ENCODE data around the gene CKB. TPM values are rescaled to one million over a fixed set of nuclear protein-coding genes. Genes with fewer than 3 reads are reported as not detected.

Gene CKB
- total RNA-seq, 2 donors from 2014 or later: 7.0 to 8.0 TPM

DNA sequence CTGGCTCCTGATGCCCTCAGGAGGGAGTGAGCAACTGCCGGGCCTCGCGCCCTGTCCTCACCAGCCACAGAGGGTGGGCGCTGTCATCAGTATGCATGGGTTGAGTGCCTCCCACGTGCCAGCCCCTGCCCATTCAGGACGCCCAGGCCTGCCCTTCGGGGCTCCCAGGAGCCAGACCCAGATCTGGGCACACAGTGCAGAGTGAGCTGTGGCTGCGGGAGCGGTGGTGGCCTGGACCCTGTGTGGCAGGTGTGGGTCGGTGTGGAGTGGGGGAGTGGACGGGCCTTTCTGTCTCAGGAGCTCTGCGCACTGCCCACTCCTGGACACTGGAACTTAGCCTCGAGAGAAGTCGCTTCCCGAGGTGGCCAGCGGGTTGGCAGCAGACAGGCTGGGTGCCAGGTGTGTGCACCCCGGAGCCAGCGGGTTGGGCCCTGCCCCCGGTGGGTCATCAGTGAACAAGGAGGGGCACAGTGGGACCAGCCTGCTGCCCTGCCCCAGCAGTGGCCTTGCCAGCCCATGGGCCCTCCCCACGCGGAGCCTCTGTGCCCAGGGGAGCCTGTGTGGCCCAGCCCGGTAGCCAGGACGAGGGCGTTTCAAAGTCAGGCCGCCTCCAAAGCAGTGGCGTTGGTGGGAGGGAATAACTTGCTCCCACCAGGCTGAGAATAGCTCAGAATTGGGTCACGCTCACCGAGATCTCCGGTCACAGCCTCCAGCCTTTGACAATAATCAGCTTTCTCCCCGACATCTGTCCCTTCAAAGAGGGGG, 15.8 kb upstream of the CKB start:
- Mint-ChIP-seq H3K4me3 (no peak overlapping the region), H3K36me3 (ENCODE audit: low read depth) (no peaks in the 10 kb centered on the region), H3K27me3 (no peaks in the 10 kb centered on the region), H3K4me1 (peaks cover 4% of the 10 kb centered on the region), H3K27ac (no peak overlapping the region)
- no peak for DNase-seq
- H3K9me3 ChIP-seq (ENCODE audit: control insufficient read depth, low read length, poor library complexity, severe bottlenecking): no peaks in the 10 kb centered on the region
- no peak for ATAC-seq

DNA sequence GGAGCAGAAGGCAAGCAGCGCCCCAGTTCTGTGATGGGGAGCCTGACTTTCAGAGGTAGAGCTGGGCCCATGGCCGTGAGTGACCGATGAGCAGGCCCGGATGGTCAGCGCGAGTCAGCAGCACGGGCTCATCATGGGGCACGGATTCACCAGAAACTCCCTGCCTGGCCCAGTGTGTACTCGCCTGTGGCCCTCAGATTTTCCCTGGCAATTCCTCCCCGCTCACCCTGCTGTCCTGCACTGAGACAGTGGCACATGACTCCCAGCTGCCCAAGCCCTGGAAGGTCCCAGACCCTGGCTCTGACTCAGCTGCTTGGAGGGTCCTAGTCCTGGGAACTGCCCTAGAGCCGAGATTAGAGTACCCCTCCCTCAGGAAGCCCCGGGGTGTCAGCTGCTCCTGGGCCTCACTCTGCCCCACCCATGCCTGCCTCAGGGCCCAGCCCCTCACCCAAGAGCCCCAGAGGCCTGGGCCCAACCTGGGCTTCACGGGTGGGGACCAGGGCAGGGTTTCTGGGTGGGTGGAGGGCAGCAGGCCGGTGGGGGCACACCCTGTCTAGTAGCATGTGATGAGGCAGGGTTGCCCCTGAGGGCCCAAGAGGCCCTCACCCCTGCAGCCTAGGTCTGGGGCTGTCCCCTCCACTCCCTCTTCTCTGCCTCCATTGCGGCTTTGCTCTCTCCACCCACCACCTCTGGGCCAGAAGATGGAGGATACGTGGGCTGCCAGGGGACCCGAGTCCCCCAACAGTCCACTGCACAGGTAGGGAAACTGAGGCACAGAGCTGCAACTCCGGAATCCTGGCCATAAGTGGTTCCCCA, 14.8 kb upstream of the CKB start:
- H3K9me3 ChIP-seq (ENCODE audit: control insufficient read depth, low read length, poor library complexity, severe bottlenecking): no peaks in the 10 kb centered on the region
- no peaks in the 10 kb centered on the region for H3K36me3 Mint-ChIP-seq (ENCODE audit: low read depth)
- H3K27me3 Mint-ChIP-seq: no peaks in the 10 kb centered on the region
- no peak for ATAC-seq
- no peak overlapping the region for H3K4me3 Mint-ChIP-seq
- DNase-seq: no peak
- no peak overlapping the region for H3K27ac Mint-ChIP-seq
- peaks cover 4% of the 10 kb centered on the region for H3K4me1 Mint-ChIP-seq

DNA sequence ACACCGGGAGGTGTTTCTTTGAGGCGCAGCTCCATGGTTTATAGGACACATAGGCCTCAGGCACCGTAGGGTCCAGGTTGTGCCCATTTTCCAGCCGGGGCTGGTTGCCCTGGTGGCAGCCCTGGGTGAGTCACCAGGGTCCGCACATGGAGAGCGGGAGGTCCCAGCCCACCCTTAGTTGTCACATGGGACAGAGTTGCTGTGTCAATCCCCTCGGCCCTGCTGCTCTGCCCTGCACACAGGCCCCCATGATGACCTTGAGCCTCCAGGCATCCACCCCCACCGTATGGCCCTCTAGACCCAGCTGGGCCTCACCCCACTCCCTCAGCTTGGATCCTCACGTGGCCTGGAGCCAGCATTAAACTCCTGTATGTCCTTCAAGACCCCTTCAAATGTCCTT, 14.1 kb upstream of the CKB start:
- ATAC-seq (no peak), DNase-seq (no peak)
- Mint-ChIP-seq H3K27ac (no peak overlapping the region), H3K4me1 (peaks cover 4% of the 10 kb centered on the region), H3K4me3 (no peak overlapping the region), H3K36me3 (ENCODE audit: low read depth) (no peaks in the 10 kb centered on the region), H3K27me3 (no peaks in the 10 kb centered on the region)
- H3K9me3 ChIP-seq (ENCODE audit: control insufficient read depth, low read length, poor library complexity, severe bottlenecking): no peaks in the 10 kb centered on the region

DNA sequence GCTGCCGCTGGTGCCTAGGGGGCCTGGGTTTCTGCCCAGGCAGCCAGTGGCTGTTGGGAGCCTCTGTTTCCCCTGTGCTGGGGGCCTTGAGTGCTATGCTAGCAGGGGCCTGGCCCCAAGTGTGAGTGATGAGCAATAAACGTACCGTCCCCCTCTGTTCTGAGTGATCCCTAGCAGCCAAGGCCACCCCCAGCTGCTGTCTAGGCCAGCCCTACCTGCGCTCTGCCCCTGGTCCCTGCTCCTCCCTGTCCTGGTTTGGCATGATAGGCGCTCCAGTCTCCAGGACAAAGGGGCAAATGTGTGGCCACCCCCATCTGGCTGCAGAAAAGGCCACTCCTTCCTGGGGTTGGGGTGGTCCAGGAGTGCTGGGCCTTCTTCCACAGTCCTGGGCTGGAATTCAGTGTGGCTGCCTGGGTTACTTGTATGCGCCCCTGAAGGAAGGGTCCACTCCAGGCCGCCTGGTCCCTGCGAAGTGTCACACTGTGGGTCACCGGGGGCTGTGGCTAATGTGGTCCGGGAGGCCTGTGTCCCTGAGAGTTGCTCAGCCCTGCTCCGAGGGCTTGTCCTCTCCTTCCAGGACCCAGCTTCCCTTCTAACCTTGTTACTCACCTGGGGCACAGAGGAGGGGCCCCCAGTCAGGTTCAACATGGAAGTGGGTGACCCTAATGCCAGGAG, 13.4 kb upstream of the CKB start:
- no peak for ATAC-seq
- no peaks in the 10 kb centered on the region for H3K27me3 Mint-ChIP-seq
- no peaks in the 10 kb centered on the region for H3K9me3 ChIP-seq (ENCODE audit: control insufficient read depth, low read length, poor library complexity, severe bottlenecking)
- peak overlapping the region; percentile 7 for H3K4me3 Mint-ChIP-seq
- no peak overlapping the region for H3K27ac Mint-ChIP-seq
- peaks cover 9% of the 10 kb centered on the region for H3K4me1 Mint-ChIP-seq
- H3K36me3 Mint-ChIP-seq (ENCODE audit: low read depth): no peaks in the 10 kb centered on the region
- no peak for DNase-seq

DNA sequence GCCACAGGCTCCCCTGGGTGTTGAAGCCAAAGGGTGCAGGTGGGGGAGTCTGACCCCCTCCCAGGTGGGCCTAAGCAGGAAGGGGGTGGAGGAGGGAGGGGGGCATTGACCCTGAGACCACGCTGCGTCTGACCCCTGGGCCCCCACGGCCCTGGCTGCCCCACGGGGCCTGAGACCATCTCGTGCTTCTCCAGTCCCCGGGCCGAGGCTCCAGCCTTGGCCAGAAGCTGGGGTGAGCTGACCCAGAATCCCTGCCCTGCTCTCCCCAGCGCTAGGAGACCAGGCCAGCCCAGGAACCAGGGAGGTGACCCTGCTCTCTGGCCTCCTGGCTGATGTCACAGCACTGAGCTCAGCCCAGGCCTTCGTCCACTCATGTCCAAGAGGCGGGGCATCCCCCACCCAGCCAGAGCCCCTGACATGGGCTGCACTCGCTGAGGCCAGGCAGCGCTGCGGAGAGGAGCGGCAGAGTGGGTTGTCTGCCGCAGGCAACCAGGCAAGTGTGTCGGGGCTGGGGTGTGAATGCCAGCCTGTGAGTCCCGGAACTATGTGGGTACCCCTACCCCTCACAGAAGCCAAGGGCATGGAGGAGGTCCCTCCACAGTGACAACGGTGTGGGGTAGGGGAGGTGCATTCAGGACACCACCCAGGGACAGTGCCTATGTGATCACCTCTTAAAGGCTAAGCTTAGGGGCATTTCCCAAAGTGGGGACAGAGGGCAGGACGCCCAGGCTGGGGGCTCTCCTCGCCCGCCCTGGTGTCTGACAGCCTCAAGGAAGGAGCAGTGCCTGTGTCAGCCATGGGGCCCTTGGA, 12.7 kb upstream of the CKB start:
- Mint-ChIP-seq H3K27me3 (no peaks in the 10 kb centered on the region), H3K27ac (no peak overlapping the region), H3K36me3 (ENCODE audit: low read depth) (no peaks in the 10 kb centered on the region), H3K4me1 (peaks cover 14% of the 10 kb centered on the region), H3K4me3 (no peak overlapping the region)
- ATAC-seq (no peak), DNase-seq (no peak)
- H3K9me3 ChIP-seq (ENCODE audit: control insufficient read depth, low read length, poor library complexity, severe bottlenecking): no peaks in the 10 kb centered on the region

DNA sequence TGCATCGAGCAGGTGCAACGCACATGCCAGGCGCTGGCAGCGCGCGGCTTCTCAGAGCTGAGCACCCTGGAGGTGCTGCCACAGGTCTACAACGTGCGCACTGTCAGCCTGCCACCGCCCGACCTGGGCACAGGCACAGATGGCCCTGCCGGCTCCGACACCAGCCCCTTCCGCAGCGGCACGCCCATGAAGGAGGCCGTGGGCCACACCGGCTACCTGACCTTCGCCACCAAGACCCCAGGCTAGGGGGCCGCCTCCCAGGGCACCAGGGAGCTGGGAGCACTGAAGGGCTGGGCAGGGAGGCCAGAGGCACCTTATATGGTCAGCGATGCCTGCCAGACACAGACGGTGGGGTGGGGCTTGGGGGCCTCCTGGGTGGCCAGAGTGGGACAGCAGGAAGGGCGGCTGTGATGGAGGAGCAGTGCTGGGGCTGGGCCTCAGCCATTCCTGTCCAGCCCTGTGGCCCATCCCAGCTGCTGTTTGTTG, 12.0 kb upstream of the CKB start:
- DNase-seq (no peak), ATAC-seq (no peak)
- Mint-ChIP-seq H3K27me3 (no peaks in the 10 kb centered on the region), H3K4me3 (no peak overlapping the region), H3K36me3 (ENCODE audit: low read depth) (no peaks in the 10 kb centered on the region), H3K27ac (no peak overlapping the region), H3K4me1 (peaks cover 20% of the 10 kb centered on the region)
- H3K9me3 ChIP-seq (ENCODE audit: control insufficient read depth, low read length, poor library complexity, severe bottlenecking): no peaks in the 10 kb centered on the region

DNA sequence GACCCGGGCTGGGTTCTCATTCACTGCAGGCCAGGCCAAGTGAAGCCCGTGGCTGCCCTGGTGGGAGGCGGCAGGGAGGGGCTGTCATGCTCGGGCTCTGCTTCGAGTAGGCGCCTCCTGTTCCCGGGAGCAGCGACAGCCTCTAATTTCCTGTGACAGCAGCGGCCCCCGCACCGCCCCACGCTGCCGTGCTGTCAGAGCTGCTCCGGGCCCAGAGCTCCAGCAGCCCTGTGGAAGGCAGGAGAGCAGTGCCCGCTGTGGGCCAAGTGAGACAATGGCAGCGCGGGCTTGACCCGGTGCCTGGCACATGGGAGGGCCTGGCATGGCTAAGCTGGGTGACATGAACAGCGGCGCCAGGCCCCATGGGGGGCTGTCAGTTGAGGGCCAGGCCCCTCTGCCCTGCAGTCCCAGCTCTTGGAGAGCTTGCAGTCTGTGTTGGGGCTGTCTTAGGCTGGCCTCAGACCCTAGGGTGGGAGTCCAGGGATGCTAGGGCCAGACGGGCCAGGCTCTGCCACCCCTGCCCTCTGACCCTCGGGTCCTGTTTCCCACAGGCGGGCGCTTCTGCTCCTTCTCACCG, 11.5 kb upstream of the CKB start:
- Mint-ChIP-seq H3K4me1 (peaks cover 20% of the 10 kb centered on the region), H3K36me3 (ENCODE audit: low read depth) (no peaks in the 10 kb centered on the region), H3K27me3 (no peaks in the 10 kb centered on the region), H3K4me3 (no peak overlapping the region), H3K27ac (no peak overlapping the region)
- DNase-seq: no peak
- no peak for ATAC-seq
- no peaks in the 10 kb centered on the region for H3K9me3 ChIP-seq (ENCODE audit: control insufficient read depth, low read length, poor library complexity, severe bottlenecking)

DNA sequence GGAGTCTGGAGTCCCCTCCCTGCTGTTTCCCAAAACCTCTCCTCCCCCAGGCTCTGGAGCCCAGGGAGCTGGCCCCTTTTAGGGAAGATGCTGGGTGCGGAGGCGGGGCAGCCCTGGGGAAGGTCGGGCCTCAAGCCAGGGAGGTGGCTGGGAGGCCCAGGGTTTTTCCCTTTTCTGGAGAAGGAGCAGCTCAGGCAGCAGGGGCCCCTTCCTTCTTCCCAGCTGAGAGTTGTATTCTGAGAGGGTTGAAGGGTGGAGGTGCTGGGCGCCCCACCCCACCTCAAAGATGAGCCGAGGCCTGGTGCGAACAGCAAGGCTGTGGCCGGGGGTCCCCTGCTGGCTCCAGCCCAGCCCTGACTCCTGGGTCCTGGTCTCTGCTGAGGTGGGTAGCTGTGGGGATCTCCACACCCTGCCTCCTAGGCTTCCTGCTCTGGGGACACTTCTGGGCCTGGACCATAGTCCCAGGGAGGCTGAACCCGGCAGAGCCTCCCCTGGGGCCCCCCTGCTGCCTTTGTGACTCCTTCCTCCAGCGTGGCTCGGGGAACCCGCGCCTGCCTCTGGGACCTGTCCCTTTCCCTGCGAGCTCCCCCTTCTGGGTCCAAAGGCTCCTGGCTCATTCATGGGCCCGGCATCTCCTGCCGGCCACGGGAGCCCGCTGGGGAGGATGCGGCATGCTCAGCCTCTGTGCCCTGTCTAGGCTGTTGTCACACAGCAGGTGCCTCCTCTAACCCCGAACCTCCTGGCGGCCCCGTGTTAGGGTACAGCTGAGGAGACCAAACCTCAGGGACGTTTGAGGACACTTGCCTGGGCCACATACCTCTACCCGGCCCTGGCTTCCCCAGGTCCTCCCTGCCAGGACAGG, 10.7 kb upstream of the CKB start:
- Mint-ChIP-seq H3K27me3 (no peaks in the 10 kb centered on the region), H3K36me3 (ENCODE audit: low read depth) (no peaks in the 10 kb centered on the region), H3K4me3 (no peak overlapping the region), H3K4me1 (peaks cover 23% of the 10 kb centered on the region), H3K27ac (no peak overlapping the region)
- ATAC-seq: no peak
- no peaks in the 10 kb centered on the region for H3K9me3 ChIP-seq (ENCODE audit: control insufficient read depth, low read length, poor library complexity, severe bottlenecking)
- no peak for DNase-seq

DNA sequence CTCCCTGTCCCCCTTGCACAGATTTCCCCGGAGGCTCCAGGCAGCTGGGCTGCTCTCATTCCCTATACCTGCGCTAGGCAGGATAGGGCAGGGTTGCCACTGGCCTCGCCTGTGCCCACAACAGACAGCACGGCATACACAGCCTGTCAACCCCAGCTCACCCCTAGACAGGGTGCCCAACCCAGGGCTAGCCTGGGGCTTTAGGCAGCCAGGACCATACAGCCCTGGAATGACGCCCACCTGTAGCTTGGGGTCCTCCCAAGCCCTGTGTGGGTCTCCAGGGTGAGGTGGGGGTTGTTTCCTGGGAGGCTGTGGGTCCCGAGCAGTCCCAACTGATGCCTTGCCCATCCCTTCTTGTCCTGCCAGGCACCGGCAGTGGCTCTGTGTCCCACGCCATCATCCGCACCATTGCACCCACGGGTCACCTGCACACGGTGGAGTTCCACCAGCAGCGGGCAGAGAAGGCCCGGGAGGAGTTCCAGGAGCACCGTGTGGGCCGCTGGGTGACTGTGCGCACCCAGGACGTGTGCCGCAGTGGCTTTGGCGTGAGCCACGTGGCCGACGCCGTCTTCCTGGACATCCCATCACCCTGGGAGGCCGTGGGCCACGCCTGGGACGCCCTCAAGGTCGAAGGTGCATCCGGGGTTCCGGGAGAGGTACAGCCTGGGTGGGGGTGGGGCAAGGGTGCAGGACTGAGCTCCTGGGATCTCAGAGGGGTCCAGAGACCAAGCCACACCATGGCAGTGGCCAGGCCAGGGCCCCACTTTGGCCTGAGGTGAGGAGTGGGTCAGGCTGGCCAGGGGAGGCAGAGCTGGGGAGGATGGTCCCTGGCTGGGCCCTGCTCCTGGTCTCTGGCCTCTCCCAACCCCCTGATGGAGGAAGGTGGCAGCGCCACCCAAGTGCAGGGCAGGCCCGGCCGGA, 9.8 kb upstream of the CKB start:
- Mint-ChIP-seq H3K27ac (no peak overlapping the region), H3K4me3 (peak overlapping the region; percentile 58), H3K27me3 (no peaks in the 10 kb centered on the region), H3K4me1 (peaks cover 27% of the 10 kb centered on the region), H3K36me3 (ENCODE audit: low read depth) (no peaks in the 10 kb centered on the region)
- DNase-seq: no peak
- no peak for ATAC-seq
- H3K9me3 ChIP-seq (ENCODE audit: control insufficient read depth, low read length, poor library complexity, severe bottlenecking): no peaks in the 10 kb centered on the region

DNA sequence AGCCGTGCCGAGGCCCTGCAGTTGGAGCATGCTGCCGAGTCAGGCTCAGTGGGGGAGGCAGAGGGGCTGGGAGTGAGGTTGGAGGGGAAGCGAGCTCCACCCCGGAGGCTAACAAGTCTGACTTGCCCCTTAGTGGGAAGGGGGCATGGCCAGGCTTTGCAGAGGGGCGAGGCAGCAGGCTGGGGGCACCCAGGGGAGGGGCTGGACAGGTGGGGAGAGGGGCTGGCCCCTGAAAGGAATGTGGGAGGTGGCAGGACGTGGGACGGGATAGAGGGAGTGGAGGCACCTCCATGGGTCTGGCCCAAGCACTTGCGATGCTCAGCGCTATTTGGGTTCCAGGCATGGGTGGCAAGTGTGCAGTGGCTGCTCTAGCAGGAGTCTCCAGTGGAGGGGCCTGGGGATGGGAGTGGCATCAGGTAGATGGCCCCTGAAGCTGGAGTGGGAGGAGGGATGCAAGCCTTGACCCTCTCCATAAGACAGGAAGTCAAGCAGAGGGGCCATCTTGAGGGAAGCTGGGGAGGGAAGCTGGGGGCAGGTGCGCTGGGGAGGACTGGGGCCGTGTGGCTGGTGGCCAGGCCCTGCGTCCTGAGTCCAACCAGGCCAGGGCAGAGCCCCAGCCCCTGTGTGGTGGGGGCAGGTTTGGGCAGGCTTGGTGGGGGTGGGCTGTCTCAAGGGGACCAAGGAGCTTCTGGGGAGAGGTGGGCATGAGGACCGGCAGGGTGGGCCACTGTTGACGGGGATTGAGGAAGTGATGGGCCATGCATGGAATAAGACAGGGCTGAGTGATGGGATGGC, 9.0 kb upstream of the CKB start:
- H3K27me3 Mint-ChIP-seq: no peaks in the 10 kb centered on the region
- H3K9me3 ChIP-seq (ENCODE audit: control insufficient read depth, low read length, poor library complexity, severe bottlenecking): no peaks in the 10 kb centered on the region
- H3K27ac Mint-ChIP-seq: peak overlapping the region; percentile 71
- no peak for ATAC-seq
- peak overlapping the region; percentile 58 for H3K4me3 Mint-ChIP-seq
- DNase-seq: no peak
- H3K36me3 Mint-ChIP-seq (ENCODE audit: low read depth): no peaks in the 10 kb centered on the region
- H3K4me1 Mint-ChIP-seq: peaks cover 32% of the 10 kb centered on the region

Data from T-helper 17 cell (primary cell).